T-cell (primary cell): ENCODE results near the gene ATP6AP1. TPM values are rescaled to one million over a fixed set of nuclear protein-coding genes. Genes with fewer than 3 reads are reported as not detected.
"Not testable (repeated sequence)": the region's sequence is repeated elsewhere in the genome, so short reads cannot be mapped to it uniquely, and the experiment has no call there.

ENCODE experiments used
- ATAC-seq, 4 experiments: fragments of 200-7000 bp in 3 of 4; fragments of 150-1000 bp in 1 of 4; cut with Tn5 transposase; replicated peaks in 1 of 4; 1 replicate in 3 of 4; 2 replicates in 1 of 4; pipeline ENCODE4 v1.10.0; 2021; ENCODE audit warnings: moderate library complexity in 3 of 4, mild to moderate bottlenecking in 2 of 4, moderate number of reproducible peaks in 1 of 4
- CTCF ChIA-PET, 2 donors: fragments of 300-600 bp; sonication (Branson Sonifier 250); formaldehyde crosslinking; loops; one replicate each; lab custom pipeline; 2022; ENCODE audit warnings: antibody characterized with exemption in 2 of 2; lab: Charles Lee
- POLR2A ChIA-PET, 2 donors: fragments of 300-600 bp; sonication (Branson Sonifier 250); formaldehyde crosslinking; loops; one replicate each; lab custom pipeline; 2022; ENCODE audit warnings: antibody characterized with exemption in 2 of 2; lab: Charles Lee
- DNase-seq, 35 experiments: peaks; one replicate each; pipeline versions ENCODE4 v3.0.0 to v3.0.0-alpha.2; 2013 to 2023
- H3K27ac ChIP-seq: one replicate; pipeline ENCODE4 v1.5.1; 2013; ENCODE audit warnings: low read length
- H3K27me3 ChIP-seq, 2 experiments: replicated peaks in 1 of 2; 1 replicate in 1 of 2; 2 replicates in 1 of 2; pipeline versions ENCODE4 v1.6.1 to v1.7.0; 2013; ENCODE audit warnings: low read length in 1 of 2, mixed read lengths in 1 of 2; ENCODE audit not compliant: control insufficient read depth in 2 of 2, insufficient read depth in 2 of 2; ENCODE audit errors: extremely low read depth in 1 of 2
- H3K36me3 ChIP-seq, 2 donors: 1 replicate in 1 of 2; 2 replicates in 1 of 2; pipeline versions ENCODE4 v1.6.1 to v1.7.0; 2013; ENCODE audit warnings: low read length in 1 of 2; ENCODE audit not compliant: control insufficient read depth in 2 of 2, insufficient read depth in 1 of 2; ENCODE audit errors: extremely low read depth in 1 of 2
- H3K4me1 ChIP-seq, 2 experiments: 1 replicate in 1 of 2; 2 replicates in 1 of 2; pipeline versions ENCODE4 v1.6.1 to v1.7.0; 2013; ENCODE audit warnings: low read length in 2 of 2, mixed read lengths in 1 of 2; ENCODE audit not compliant: insufficient read depth in 2 of 2, control insufficient read depth in 1 of 2; ENCODE audit errors: extremely low read depth in 1 of 2
- H3K4me3 ChIP-seq, 2 donors: 1 replicate in 1 of 2; 2 replicates in 1 of 2; pipeline versions ENCODE4 v1.5.1 to v1.7.0; 2013; ENCODE audit warnings: mild to moderate bottlenecking in 2 of 2, low read length in 1 of 2, moderate library complexity in 1 of 2; ENCODE audit not compliant: control insufficient read depth in 1 of 2; ENCODE audit errors: extremely low read depth in 1 of 2
- H3K9me3 ChIP-seq: 2 replicates; pipeline ENCODE4 v1.7.0; 2013
- H3K27ac Mint-ChIP-seq, 2 donors: one replicate each; pipeline ENCODE4 v1.8.0; 2020 to 2021; ENCODE audit warnings: mild to moderate bottlenecking in 2 of 2, mixed read lengths in 2 of 2
- H3K27me3 Mint-ChIP-seq, 2 donors: one replicate each; pipeline ENCODE4 v1.8.0; 2021 to 2022; ENCODE audit warnings: mixed read lengths in 2 of 2
- H3K36me3 Mint-ChIP-seq: one replicate; pipeline ENCODE4 v1.8.0; 2021; ENCODE audit warnings: mixed read lengths
- H3K4me1 Mint-ChIP-seq, 3 donors: one replicate each; pipeline ENCODE4 v1.8.0; 2020 to 2022; ENCODE audit warnings: mixed read lengths in 3 of 3, mild to moderate bottlenecking in 1 of 3
- H3K4me3 Mint-ChIP-seq, 3 donors: one replicate each; pipeline ENCODE4 v1.8.0; 2020 to 2022; ENCODE audit warnings: mild to moderate bottlenecking in 3 of 3, mixed read lengths in 3 of 3, moderate library complexity in 3 of 3
- H3K9me3 Mint-ChIP-seq, 3 donors: one replicate each; pipeline ENCODE4 v1.8.0; 2020 to 2022; ENCODE audit warnings: mixed read lengths in 3 of 3
- WGBS: methylation state at CpG from one replicate; pipeline ENCODE4 v1.1.5; 2013; ENCODE audit warnings: missing lambda C conversion rate; ENCODE audit not compliant: insufficient coverage; 5-methylcytosine and 5-hydroxymethylcytosine counted together
- total RNA-seq, 35 experiments: library from RNA in 6 of 35; stranded (reverse) in 6 of 35; fragments of 120-200 nt in 1 of 35; gene quantifications; one replicate each; pipeline versions ENCODE4 v1.2.1 to v1.2.4 and lab custom pipeline; 2013 to 2026

ATP6AP1 gene
- total RNA-seq, 5 donors from 2014 or later (not counting 1 experiment from before 2014, with no cell fraction given) = 37.9 to 56.8 (median 53.6) TPM

DNA sequence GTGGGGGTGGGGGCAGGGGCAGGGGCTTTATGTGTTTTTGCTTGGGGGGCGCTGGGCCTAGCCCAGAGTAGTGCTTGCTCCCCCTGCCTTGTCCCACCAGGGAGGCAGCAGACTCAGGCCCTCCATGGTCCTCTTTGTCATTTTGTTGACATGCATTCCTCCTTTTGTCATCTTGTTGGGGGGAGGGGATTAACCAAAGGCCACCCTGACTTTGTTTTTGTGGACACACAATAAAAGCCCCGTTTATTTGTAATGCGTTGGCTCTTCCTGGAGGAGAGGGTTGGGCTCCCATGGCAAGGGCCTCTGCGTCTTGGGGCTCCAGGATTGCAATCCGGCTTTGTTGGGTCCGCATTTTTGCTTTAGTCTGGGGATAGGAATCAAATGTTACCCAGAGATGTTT lies 47.2 kb upstream of the ATP6AP1 start:
- Histone ChIP-seq H3K27me3 (no peaks in the 10 kb centered on the region), H3K4me1 (peaks cover 4 to 32% of the 10 kb centered on the region in 2 experiments), H3K27ac (no peak overlapping the region), H3K4me3 (no peak overlapping the region), H3K9me3 (no peaks in the 10 kb centered on the region), H3K36me3 (peaks cover 3 to 15% of the 10 kb centered on the region in 2 donors)
- H3K9me3 Mint-ChIP-seq = no peaks in the 10 kb centered on the region
- WGBS = no CpG with 5 or more reads among the region's 6 CpGs
- ChIA-PET POLR2A (interaction anchor here in 1 of 2 donors (0.6 to 0.7 kb wide), 2 partner anchors 23 to 108 kb away, joined by 3 to 4 read pairs; no protein-coding TSS in a partner anchor), CTCF (no interaction called here)
- DNase-seq = no peak
- no peaks in the 10 kb centered on the region for H3K27me3 Mint-ChIP-seq
- H3K27ac Mint-ChIP-seq = no peak overlapping the region
- H3K4me3 Mint-ChIP-seq = peak overlapping the region in 1 of 3 donors; percentile 77
- peaks cover 15 to 17% (median 15%) of the 10 kb centered on the region in 3 donors for H3K4me1 Mint-ChIP-seq
- H3K36me3 Mint-ChIP-seq = no peaks in the 10 kb centered on the region
- ATAC-seq = no peak

DNA sequence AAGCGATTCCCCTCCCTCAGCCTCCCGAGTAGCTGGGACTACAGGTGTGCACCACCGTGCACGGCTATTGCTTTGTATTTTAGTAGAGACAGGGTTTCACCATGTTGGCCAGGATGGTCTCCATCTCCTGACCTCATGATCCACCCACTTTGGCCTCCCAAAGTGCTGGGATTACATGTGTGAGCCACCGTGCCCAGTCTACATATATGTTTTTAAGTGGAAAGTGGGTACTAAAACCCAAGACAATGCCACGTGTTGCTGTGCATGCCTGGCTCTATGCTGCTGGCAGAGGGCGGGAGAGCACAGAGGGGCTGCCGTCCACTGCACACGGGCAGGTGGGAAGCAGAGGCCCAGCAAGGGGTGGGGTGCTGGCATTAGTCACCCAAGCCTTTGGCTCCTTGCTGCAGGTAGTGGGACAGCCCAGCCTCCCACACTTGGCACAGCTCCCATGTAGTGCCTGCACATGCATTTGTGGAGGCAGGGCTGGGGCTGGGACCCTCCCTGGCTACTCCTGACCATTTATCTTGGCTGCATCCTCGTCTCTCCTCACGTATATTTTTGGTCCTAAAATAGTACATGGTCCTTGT lies 45.9 kb upstream of the ATP6AP1 start:
- H3K4me3 Mint-ChIP-seq = no peak overlapping the region

DNA sequence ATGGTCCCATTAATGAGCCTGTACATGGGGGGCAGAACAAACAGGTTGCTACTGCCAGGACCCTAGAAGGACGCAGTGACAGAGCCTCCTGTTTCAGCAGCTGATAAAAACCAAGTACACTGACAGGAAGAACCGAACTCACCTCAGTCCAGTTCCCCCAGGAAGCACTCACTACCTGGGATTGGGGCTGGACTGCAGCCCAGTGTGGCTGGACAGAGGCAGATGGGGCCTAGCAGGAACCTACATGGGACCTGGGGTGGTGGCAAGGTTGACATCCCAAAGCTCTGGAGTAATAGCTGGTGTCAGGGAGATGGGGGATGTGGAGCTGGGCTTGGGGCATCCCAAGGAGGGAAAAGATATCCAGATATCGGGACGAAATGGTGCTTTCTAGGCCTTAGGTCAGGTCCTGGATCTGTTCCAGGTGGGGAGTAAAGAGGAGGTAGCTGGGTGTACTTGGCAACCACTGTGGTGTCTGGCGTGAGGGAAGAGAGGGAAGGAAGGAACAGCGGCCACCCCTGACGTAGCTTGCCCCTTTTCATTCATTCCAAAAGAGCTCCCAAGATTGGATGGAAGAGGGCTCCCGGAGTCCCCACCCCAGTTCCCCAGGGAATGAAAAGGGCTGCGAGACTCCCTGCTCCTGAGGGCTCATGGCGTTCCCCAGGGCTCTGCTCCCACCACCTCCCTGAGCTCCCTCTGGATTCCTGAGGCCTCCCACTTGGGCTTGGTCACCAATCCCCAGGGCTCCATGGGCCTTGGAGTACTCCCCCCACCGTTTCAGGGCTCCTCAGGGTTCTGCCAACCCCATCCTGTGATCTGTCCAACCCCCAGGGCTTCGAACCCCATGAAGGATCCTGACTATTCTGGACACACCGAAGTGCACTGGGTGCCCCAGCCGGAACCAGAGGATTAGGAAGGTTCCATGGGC lies 44.9 kb upstream of the ATP6AP1 start:
- Mint-ChIP-seq H3K27ac (peak overlapping the region in 1 of 2 donors; percentile 8), H3K4me3 (no peak overlapping the region), H3K4me1 (peaks cover 12 to 15% (median 12%) of the 10 kb centered on the region in 3 donors), H3K9me3 (no peaks in the 10 kb centered on the region), H3K36me3 (no peaks in the 10 kb centered on the region), H3K27me3 (no peaks in the 10 kb centered on the region)
- CTCF ChIA-PET = interaction anchor here in 1 of 2 donors (0.5 to 1.2 kb wide), 2 partner anchors 10 to 42 kb away, joined by 3 to 6 read pairs; no protein-coding TSS in a partner anchor
- POLR2A ChIA-PET = interaction anchor here in 1 of 2 donors (0.7 kb wide), 1 partner anchor 10 kb away, joined by 4 read pairs; no protein-coding TSS in a partner anchor
- no peaks in the 10 kb centered on the region for H3K9me3 ChIP-seq
- H3K27ac ChIP-seq = no peak overlapping the region
- no peaks in the 10 kb centered on the region for H3K27me3 ChIP-seq
- DNase-seq (no peak), ATAC-seq (no peak)
- H3K4me1 ChIP-seq = peaks cover 4 to 14% of the 10 kb centered on the region in 2 experiments
- H3K36me3 ChIP-seq = peaks cover 3 to 15% of the 10 kb centered on the region in 2 donors
- WGBS = 88% methylated on average over 4 of the region's 14 CpGs
- no peak overlapping the region for H3K4me3 ChIP-seq

More for the DNA sequence above, 45.9 kb upstream of the ATP6AP1 start:
- Histone ChIP-seq H3K27me3 (no peaks in the 10 kb centered on the region), H3K36me3 (peaks cover 3 to 15% of the 10 kb centered on the region in 2 donors), H3K27ac (no peak overlapping the region), H3K4me3 (no peak overlapping the region), H3K4me1 (peaks cover 4 to 20% of the 10 kb centered on the region in 2 experiments), H3K9me3 (no peaks in the 10 kb centered on the region)
- ChIA-PET POLR2A (no interaction called here), CTCF (interaction anchor here in 1 of 2 donors (1.2 kb wide), 1 partner anchor 9 kb away, joined by 3 read pairs; no protein-coding TSS in a partner anchor)
- Mint-ChIP-seq H3K9me3 (no peaks in the 10 kb centered on the region), H3K27ac (peak overlapping the region in 1 of 2 donors; percentile 56), H3K4me1 (peaks cover 14 to 15% (median 14%) of the 10 kb centered on the region in 3 donors), H3K36me3 (no peaks in the 10 kb centered on the region), H3K27me3 (no peaks in the 10 kb centered on the region)
- ATAC-seq (no peak), DNase-seq (no peak)
- 100% methylated on average over 1 of the region's 11 CpGs for WGBS

DNA sequence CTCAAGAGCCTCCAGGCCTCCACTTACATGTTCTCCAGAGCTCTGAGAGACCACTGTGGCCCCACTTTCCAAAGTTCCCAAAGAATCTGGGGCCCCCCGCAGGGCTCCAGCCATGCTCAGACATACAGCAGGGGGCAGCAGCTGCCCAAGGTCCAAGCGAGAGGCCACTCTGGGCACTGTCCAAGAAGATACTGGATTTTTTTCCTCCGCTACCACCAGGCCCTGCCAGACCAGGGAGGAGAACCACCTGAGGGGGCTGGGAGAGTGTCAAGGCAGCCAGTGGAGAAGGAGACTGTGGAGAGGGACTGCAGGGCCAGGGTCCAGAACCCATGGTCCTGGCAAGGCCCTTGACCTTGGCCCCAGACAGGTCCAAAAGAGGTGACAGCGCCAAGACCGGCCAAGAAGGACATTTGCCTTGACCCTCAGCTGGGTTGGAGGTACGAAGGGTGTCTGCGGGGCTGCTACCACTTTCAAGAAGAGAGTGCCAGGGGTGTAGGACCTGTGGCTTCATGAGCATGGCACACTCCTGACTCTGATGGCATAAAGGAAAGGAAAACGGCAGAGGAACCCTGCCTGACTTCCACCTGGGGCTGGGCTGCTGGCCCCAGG lies 44.1 kb upstream of the ATP6AP1 start:
- no peaks in the 10 kb centered on the region for H3K27me3 ChIP-seq
- POLR2A ChIA-PET = interaction anchor here in 1 of 2 donors (0.5 kb wide), 1 partner anchor 160 kb away, joined by 3 read pairs; no protein-coding TSS in a partner anchor
- peaks cover 3 to 15% of the 10 kb centered on the region in 2 donors for H3K36me3 ChIP-seq
- no peaks in the 10 kb centered on the region for H3K27me3 Mint-ChIP-seq
- CTCF ChIA-PET = interaction anchor here in 1 of 2 donors (1.2 kb wide), 1 partner anchor 11 kb away, joined by 3 read pairs; no protein-coding TSS in a partner anchor
- DNase-seq (no peak), ATAC-seq (no peak)
- H3K9me3 ChIP-seq = no peaks in the 10 kb centered on the region
- no peak overlapping the region for H3K4me3 Mint-ChIP-seq
- H3K4me3 ChIP-seq = no peak overlapping the region
- peaks cover 4 to 14% of the 10 kb centered on the region in 2 experiments for H3K4me1 ChIP-seq
- H3K27ac Mint-ChIP-seq = peak overlapping the region in 1 of 2 donors; percentile 64
- peaks cover 12 to 15% (median 12%) of the 10 kb centered on the region in 3 donors for H3K4me1 Mint-ChIP-seq
- no peaks in the 10 kb centered on the region for H3K36me3 Mint-ChIP-seq
- WGBS = 90% methylated on average over 6 of the region's 8 CpGs
- no peak overlapping the region for H3K27ac ChIP-seq
- no peaks in the 10 kb centered on the region for H3K9me3 Mint-ChIP-seq

GRCh38 chrX:154388094-154388493 lies 40.4 kb upstream of the ATP6AP1 start:
- ATAC-seq = peak; percentile 17 to 24 (median 23)
- H3K4me1 Mint-ChIP-seq, H3K9me3 Mint-ChIP-seq, H3K27ac ChIP-seq, H3K27me3 ChIP-seq, H3K4me3 ChIP-seq, H3K36me3 ChIP-seq, H3K4me3 Mint-ChIP-seq, H3K27ac Mint-ChIP-seq, H3K9me3 ChIP-seq, POLR2A ChIA-PET, DNase-seq, H3K36me3 Mint-ChIP-seq, H3K27me3 Mint-ChIP-seq, CTCF ChIA-PET, H3K4me1 ChIP-seq: not testable (repeated sequence)
- no CpG with 5 or more reads among the region's 20 CpGs for WGBS

DNA sequence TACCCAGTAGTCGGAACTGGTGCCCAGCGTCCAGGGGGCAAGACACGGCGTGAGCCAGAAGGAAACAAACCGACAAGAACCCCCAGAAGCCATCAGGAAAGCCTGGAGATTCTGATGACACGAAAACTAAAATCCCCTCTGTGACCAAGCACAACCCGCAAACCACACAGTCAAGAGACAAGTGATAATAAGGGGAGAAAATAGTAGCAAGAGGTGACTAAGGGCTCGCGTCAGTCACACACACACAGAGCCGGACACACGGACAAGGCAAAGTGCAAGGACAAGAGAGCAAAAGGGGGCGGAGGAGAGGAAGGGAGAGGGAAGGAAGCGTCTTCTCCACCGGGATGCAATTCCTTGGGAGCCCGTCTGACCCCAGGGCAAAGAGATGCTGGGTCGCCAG lies 39.8 kb upstream of the ATP6AP1 start:
- H3K27ac ChIP-seq, H3K9me3 Mint-ChIP-seq, DNase-seq, H3K4me3 Mint-ChIP-seq, H3K9me3 ChIP-seq, POLR2A ChIA-PET, H3K27me3 ChIP-seq, H3K36me3 Mint-ChIP-seq, H3K27ac Mint-ChIP-seq, H3K27me3 Mint-ChIP-seq, H3K4me3 ChIP-seq, H3K4me1 Mint-ChIP-seq, ATAC-seq, H3K36me3 ChIP-seq, CTCF ChIA-PET, H3K4me1 ChIP-seq: not testable (repeated sequence)
- no CpG with 5 or more reads among the region's 16 CpGs for WGBS
